Hepatic stellate cell (primary cell): ENCODE measurements around the gene CAPNS1.
"Not testable (repeated sequence)": the region's sequence is repeated elsewhere in the genome, so short reads cannot be mapped to it uniquely, and the experiment has no call there.

Experiments
- DNase-seq: peaks from one replicate; pipeline ENCODE4 v3.0.0; 2011; ENCODE audit warnings: low spot score

CAPNS1 gene

DNA sequence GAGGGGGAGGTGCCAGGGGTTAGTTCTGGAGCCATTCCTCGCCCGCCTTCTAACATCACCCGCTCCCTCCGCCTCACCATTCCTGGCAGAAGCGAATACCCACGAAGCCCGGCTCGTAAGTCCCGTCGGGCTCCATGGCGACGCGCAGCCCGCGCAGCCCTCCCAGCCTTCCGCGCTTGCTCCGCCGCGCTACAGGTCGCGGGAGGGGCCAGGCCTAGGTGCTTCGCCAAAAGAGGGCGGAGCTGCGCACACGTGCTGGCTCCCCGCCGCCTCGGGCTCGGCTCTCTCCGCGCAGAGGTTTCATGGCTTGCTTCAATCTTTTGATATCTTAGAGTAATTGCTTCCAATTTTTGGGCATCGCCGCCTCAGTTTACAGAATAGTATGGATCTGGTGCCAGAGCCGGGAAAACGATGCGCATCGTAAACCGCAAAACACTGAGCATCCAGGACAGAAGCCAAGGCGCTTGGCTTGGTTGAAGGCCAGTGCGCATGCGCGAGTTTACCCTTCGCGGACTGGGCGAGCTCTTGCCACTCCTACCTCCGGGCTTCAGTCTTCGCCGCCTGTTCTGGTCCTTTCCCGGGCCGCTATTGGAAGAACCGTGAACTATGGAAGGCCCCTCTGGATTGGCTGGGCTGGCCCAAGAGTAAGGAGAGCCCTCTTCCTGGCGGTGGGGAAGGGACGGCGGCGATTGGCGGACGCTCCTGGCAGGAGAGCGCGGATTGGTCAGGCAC, 25.0 kb upstream of the CAPNS1 start, which contains the start of gene POLR2I:
Gene POLR2I, minus strand, starts transcription at position 155 of the 732 bp plus-strand sequence. Its CDS starts 19 bp downstream, at position 136.
- DNase-seq = peak; percentile 100

DNA sequence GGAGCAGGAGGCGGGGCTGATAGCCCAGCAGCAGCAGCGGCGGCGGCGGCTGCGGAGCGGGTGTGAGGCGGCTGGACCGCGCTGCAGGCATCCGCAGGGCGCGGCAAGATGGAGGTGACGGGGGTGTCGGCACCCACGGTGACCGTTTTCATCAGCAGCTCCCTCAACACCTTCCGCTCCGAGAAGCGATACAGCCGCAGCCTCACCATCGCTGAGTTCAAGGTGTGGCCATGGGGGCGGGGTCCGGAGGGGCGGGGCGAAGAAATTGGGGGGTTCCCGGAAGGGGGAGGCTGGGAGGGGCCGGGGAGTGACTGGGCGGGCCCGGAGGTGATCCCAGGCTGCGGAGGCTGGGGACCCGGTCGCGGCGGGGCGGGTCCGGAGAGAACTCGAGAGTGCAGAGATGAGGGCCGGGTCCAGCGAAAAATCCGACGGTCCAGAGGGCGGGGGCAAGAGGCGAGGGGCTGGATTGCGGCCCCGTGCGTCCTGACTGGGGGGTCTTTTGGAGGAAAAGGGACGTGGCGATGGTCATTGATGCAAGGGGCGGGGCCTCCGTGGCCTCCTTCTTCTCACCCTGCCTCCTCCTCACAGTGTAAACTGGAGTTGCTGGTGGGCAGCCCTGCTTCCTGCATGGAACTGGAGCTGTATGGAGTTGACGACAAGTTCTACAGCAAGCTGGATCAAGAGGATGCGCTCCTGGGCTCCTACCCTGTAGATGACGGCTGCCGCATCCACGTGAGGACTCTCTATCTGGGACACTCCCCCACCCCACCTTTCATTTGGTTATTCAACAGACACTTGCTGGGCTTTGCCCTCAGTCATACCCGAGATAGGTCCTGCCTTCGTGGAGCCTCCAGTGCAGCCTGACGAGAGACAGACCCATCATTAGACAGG, 24.2 kb upstream of the CAPNS1 start, which contains the start of gene TBCB:
Gene TBCB, plus strand, starts transcription at position 16 of the 891 bp plus-strand sequence. Its CDS starts 93 bp downstream, at position 109.
- no peak for DNase-seq

DNA sequence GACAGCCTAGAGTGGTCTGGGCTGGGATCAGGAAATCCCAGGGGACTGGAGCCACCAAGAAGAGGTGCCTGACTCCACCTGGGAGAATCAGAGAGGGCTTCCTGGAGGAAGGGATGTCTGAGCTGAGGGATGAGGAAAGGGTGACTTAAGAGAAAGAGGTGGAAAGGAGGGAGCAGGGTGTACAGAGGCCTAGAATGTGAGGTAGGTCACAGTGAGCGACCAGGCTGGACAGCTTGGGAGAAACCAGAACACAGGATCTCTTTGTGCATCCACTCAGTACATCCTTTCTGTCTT, 23.6 kb upstream of the CAPNS1 start:
- DNase-seq = no peak

DNA sequence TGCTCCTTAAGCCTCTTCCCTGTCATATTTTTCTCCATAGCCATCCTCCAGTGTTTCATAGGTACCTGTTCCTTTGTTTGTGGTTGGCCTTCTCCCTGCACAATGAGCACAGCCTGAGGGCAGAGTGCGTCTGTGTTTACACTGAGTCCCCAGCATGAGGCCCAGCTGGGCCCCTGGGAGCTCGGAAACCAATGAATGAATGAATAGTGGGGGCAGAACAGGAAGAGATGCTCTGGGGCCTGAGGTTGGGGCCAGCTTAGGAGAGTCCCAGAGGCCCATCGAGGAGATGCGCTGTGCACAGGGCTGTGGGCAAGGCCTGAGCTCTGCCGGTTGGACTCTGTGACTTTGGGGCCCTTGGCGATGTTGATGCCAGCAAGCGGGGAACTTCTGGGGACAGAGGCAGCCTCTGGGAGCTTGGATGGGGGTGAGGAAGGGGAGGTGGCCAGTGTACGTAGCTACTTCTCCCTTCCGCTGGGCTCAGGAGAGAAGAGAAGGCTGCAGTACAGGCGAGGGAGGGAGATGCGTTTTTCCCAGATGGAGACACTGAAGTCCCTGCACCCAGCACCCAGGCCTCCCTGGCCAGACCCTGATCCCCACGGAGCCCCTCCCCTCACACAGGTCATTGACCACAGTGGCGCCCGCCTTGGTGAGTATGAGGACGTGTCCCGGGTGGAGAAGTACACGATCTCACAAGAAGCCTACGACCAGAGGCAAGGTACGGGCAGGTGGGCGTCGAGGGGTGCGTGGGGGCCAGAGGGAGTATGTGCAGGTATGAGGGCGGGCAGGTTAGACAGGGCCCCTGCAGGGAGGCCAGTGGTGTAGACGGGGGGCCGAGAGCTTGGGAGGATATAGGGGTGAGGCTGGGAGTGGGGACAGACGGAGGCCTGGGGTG, 19.5 kb upstream of the CAPNS1 start:
- DNase-seq = no peak

DNA sequence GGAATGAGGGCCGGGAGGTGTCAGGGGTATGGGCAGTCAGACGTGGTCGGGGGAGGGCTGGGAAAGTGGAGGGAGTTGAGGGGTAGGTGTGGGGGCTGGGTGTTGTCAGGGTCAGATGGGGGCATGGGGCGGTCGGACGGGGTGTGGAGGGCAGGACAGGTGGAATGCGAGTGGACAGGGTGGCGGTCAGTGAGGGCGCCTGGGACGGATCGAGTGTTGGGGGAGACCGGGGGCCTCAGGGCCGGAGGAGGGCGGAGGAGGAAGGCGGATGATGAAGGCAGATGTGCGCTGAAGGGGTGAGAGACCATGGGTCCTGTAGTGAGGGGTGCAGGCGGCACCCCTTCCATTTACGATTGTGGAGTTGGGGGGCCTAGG, 18.9 kb upstream of the CAPNS1 start:
- no peak for DNase-seq

DNA sequence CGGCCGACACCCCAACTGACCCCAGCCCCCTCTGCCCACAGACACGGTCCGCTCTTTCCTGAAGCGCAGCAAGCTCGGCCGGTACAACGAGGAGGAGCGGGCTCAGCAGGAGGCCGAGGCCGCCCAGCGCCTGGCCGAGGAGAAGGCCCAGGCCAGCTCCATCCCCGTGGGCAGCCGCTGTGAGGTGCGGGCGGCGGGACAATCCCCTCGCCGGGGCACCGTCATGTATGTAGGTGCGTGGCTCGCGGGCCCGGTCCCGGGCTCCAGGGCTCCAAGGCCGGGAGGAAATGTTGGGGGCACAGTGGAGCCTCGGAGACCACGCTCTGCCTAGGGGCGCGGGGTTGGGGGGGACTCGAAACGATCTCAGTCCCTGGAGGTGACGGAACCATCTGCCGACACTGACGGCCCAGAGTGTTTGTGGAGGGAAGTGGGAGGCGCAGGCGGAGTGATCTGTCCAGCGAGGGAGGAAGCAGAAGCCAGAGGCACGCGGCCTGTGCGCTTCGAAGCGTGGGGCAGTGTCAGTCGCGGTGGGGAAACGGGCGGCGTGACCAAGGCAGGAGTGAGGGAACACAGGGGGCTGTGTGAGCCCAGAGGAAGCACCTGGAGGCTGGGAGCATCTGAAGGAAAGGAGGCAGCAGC, 18.3 kb upstream of the CAPNS1 start:
- DNase-seq = no peak

DNA sequence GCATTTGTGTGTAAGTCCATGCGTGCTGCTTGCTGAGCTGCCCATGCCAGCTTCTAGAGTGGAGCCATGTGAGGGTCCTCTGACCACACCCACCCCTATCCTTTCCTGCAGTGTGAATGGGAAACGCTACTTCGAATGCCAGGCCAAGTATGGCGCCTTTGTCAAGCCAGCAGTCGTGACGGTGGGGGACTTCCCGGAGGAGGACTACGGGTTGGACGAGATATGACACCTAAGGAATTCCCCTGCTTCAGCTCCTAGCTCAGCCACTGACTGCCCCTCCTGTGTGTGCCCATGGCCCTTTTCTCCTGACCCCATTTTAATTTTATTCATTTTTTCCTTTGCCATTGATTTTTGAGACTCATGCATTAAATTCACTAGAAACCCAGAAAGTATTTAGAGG, 14.3 kb upstream of the CAPNS1 start:
- no peak for DNase-seq

DNA sequence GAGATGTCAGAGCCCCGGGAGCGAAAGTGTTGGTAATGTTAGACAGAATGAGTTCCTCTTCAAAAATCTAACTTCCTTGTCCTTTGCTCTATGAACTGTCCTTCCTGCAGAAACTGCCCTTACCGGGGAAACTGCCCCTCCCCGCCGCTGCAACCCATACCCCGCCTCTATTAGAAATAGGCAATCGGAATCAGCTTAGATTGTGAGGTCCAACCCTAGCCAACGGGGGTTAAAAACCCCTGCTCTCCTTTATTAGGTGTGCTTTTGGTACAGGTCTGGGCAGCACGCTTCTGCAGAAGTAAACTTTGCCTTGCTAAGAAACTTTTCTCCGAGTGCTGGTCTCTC, 11.5 kb upstream of the CAPNS1 start:
- no peak for DNase-seq

DNA sequence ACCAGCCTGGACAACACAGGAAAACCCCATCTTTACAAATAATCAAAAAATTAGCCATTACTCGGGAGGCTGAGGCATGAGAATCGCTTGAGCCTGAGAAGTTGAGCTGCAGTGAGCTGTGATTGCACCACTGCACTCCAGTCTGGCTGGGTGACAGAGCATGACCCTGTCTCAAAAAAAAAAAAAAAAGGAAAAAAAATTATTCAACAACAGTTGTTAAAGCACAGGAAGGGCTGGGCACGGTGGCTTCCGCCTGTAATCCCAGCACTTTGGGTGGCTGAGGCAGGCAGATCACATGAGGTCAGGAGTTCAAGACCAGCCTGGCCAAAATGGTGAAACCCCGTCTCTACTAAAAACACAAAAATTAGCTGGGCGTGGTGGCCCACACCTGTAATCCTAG, 8.6 kb upstream of the CAPNS1 start:
- DNase-seq = not testable (repeated sequence)

DNA sequence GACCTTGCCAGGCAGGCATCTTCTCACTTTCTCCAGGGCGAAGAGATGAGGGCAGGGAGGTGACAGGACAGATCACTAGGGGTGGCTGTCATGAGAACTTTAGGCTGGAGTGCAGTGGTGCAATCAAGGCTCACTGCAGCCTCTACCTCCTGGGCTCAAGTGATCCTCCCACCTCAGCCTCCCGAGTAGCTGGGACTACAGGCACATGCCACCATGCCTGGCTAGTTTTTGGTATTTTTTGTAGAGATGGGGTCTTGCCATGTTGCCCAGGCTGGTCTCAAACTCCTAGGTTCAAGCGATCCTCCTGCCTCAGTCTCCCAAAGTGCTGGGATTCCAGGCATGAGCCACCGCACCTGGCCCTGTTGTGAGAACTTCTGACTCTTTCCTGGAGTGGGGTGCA, 5.0 kb upstream of the CAPNS1 start:
- DNase-seq = not testable (repeated sequence)

DNA sequence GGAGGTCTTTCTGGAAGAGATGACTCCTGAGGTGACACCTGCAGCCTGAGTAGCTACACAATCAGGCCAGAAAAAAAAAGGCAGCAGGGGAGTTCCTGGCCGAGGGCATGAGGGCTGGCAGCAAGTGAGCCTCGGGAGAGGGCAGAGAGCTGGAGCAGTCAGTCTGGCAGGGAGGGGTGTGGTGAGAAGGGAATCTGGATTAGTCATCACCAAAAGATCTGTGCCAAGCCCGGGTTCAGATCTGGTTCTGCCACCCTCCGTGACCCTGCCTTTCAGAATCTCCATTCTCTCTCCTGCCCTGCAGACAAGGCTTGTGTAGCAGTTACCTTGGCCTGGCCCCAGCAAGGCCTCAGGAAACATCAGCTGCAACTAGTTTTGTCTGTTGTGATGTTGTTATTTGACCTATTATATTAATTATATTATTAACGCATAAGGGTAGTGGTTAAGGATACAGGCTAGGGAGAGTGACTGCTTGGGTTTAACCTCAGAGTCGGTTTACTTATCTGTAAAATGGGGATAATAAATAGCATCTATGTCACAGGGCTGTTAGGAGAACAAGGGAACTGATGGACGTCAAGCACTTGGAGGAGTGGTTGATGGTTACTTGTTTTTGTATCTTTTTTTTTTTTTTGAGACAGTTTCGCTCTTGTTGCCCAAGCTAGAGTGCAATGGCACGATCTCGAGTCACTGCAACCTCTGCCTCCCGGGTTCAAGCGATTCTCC, 2.7 kb upstream of the CAPNS1 start:
- peak; percentile 71 for DNase-seq

DNA sequence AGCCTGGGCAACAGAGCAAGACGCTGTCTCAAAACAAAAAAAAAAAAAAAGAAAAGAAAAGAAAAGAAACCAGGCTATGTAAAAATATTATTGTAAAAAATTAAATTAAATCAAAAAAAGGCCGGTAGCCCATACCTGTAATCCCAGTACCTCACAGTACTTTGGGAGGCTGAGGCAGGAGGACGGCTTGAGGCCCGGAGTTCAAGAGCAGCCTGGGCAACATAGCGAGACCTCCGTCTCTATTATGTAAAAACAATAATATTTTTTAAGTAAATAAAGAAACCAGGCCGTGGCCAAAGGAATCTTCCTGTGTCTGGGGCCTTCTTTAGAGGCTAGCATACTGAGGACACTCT, 770 bp upstream of the CAPNS1 start:
- no peak for DNase-seq

DNA sequence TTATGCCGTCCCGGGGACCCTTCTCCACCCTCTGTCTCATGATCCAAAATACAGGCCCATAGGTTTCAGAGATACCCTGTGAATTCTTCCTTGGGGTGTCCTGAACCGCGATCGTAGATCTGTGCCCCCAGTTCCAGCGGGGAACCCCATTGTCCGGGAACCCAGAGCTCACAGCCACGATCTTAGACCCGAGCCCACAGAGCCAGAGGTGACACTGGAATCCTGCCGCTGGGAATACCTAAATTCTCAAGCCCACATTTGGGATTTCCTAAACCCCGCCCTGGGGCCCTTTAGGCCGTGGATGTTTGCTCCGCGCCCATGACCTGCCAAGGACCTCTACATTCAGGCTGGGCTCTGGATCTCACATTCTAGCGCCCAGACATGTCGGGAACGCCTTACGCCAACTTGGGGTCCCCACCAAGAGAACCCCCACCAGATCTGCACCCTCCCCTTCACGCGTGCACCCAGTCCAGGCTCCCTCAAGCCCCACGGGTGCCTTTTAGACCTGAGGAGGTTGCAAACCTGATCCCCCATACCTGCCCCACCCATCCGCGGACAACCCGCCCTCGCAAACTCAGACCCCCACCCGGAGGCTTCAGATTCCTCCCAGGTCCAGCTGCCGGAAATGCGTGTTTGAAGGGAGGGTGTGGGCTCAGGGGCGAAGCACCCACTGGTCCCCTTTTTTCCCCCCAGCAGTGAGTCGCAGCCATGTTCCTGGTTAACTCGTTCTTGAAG, 605 bp downstream of the CAPNS1 start:
- peak; percentile 72 for DNase-seq

DNA sequence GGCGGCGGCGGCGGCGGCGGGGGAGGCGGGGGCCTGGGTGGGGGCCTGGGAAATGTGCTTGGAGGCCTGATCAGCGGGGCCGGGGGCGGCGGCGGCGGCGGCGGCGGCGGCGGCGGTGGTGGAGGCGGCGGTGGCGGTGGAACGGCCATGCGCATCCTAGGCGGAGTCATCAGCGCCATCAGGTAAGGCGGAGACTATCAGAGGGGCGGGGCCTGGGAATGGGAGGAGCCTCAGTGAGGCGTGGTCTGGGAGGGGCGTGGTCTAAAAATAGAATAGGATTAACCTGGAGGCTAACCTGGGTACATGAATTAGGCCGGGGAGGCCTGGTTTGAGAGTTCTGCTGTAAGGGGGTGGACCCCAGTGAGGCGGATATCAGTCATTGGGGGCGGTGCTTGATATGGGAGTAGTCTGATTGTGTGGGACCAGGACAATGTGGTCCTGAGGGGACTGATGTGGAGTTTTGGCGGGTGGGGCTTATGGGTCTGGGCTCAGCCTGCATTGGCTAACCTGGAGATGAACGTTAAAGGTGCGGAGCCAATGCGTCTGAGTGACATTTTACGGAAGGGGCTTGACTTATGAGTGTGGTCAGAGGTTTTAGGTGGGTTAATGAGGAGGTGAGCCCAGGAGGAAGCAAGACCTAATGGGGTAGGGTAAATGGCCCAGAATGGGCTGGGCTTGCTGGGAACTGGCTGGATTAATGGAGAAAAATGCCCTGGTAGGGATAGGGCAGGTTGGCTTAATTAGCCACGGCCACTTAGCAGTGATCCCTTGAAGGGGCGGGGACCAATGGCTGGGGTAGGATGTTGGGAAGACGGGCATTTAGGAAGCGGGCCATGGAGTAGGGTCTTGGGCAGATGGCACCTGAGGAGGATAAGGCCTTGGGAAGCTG, 1.4 kb downstream of the CAPNS1 start:
- DNase-seq = peak; percentile 93

DNA sequence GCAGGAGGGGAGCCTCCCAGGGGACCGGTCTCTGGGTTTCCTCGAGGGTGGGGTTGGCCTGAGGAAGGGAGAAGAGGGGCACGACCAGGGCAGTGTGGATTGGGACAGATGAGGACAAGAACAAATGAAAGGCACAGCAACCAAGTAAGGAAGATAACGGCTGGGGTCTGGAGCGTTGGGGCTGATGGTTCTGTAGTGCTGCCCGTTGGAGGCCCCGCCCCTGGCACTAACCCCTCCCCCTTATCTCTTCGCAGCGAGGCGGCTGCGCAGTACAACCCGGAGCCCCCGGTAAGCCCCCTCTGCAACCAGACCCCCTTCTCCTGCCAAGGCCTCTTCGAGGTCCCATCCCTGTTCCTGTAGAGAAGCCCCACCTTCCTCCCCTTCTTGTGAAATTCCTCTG, 2.2 kb downstream of the CAPNS1 start:
- DNase-seq = no peak

DNA sequence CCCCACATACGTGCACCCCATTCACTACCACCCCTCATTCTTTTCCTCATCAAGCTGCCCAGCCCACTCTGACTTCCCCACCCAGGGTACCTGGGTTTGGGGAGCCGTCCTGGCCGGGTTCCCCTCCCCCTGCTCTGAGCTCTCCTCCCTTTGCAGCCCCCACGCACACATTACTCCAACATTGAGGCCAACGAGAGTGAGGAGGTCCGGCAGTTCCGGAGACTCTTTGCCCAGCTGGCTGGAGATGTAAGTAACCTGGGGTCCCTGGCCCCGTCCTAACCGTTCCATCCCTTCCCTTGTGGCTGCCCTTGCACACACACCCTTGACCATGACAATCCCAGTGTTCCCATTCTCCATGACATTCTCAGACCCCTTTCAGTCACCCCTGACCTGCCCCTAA, 2.6 kb downstream of the CAPNS1 start:
- no peak for DNase-seq

DNA sequence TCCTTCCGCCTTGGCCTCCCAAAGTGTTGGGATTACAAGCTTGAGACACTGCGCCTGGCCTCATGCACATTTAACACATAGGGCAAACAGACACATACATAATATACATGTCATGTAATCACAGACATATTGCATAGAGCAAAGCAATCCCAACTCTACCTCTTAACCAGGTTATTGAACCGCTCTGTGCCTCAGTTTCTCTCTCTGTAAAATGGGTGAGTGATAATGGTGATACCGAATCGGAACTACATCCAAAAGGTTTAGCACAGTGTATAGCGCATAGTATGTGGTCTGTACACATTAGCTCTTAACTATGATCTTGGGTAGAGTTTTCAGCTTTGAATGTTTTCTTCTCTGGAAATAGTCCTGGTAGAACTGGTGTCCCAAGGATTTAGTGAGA, 4.8 kb downstream of the CAPNS1 start:
- no peak for DNase-seq

DNA sequence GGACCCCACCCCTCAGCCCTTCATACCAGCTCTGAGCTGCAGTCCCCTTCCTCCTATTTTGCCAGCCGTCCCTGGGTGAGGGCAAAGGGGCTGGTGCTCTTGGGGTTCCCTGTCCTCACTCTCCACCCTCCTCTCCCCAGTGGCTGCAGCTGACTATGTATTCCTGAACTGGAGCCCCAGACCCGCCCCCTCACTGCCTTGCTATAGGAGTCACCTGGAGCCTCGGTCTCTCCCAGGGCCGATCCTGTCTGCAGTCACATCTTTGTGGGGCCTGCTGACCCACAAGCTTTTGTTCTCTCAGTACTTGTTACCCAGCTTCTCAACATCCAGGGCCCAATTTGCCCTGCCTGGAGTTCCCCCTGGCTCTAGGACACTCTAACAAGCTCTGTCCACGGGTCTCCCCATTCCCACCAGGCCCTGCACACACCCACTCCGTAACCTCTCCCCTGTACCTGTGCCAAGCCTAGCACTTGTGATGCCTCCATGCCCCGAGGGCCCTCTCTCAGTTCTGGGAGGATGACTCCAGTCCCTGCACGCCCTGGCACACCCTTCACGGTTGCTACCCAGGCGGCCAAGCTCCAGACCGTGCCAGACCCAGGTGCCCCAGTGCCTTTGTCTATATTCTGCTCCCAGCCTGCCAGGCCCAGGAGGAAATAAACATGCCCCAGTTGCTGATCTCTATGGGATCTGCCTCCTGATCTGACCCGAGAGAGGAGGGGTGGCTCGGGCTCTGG, 10.0 kb downstream of the CAPNS1 start:
- DNase-seq = no peak

DNA sequence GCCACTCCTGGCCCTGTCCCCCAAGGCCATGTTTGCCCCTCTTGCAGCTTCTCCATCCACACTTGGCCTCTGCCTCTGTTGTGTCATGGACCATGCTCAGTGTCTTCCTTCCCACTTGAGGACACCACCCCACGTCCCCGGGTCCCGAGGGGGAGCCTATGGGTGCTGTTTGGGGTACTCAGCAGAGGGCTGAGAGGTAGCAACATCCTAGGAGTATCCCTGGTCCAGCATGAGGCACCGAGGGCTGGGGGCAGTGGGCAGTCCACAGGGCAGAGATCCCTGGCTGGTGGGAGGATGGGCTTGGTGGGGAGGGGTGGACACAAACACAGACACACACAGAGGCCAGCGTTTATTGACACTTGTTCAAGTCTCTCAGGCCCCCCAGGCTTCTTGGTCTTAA, 10.7 kb downstream of the CAPNS1 start:
- no peak for DNase-seq
